Fibroblast of lung (primary cell): Measurements from ENCODE around the gene CIB4. TPM values are rescaled to one million over a fixed set of nuclear protein-coding genes. Genes with fewer than 3 reads are reported as not detected.

ENCODE experiments used
- DNase-seq, 2 donors: peaks; one replicate each; pipeline versions ENCODE4 v3.0.0 to v3.0.0-alpha.2; 2010; ENCODE audit warnings: low read depth in 2 of 2
- H2AFZ ChIP-seq: 2 replicates; pipeline ENCODE4 v1.5.1; 2012; ENCODE audit warnings: low read length, control low read depth, inconsistent platforms
- H3K27ac ChIP-seq: 2 replicates; pipeline ENCODE4 v1.5.1; 2011; ENCODE audit warnings: low read length, control low read depth; ENCODE audit not compliant: insufficient read depth
- H3K27me3 ChIP-seq: 2 replicates; pipeline ENCODE4 v1.5.1; 2011; ENCODE audit warnings: mild to moderate bottlenecking, low read length; ENCODE audit not compliant: control insufficient read depth, insufficient read depth
- H3K36me3 ChIP-seq: 2 replicates; pipeline ENCODE4 v1.5.1; 2011; ENCODE audit warnings: low read length; ENCODE audit not compliant: control insufficient read depth, insufficient read depth
- H3K4me1 ChIP-seq: 2 replicates; pipeline ENCODE4 v1.5.1; 2011; ENCODE audit warnings: low read length; ENCODE audit not compliant: control insufficient read depth, insufficient read depth; ENCODE audit errors: extremely low read depth
- H3K4me2 ChIP-seq: 2 replicates; pipeline ENCODE4 v1.5.1; 2011; ENCODE audit warnings: low read length, control low read depth; ENCODE audit not compliant: insufficient read depth; ENCODE audit errors: extremely low read depth
- H3K4me3 ChIP-seq, 4 experiments: fragments of 200-600 bp in 1 of 4; sonication (generic) in 1 of 4; replicated peaks in 1 of 4; 2 replicates each; pipeline ENCODE4 v1.5.1; 2011 to 2016; ENCODE audit warnings: low read length in 4 of 4, low read depth in 3 of 4, mild to moderate bottlenecking in 3 of 4, control low read depth in 2 of 4, inconsistent platforms in 1 of 4, mixed read lengths in 1 of 4; ENCODE audit not compliant: insufficient read depth in 1 of 4; ENCODE audit errors: control extremely low read depth in 1 of 4
- H3K79me2 ChIP-seq: 2 replicates; pipeline ENCODE4 v1.5.1; 2012; ENCODE audit warnings: mild to moderate bottlenecking, low read length, inconsistent platforms; ENCODE audit not compliant: control insufficient read depth, insufficient read depth
- H3K9ac ChIP-seq: 2 replicates; pipeline ENCODE4 v1.5.1; 2011; ENCODE audit warnings: mild to moderate bottlenecking, low read length, control low read depth; ENCODE audit not compliant: insufficient read depth
- H3K9me3 ChIP-seq: 2 replicates; pipeline ENCODE4 v1.5.1; 2012; ENCODE audit warnings: low read depth, low read length; ENCODE audit not compliant: control insufficient read depth, insufficient read depth
- H4K20me1 ChIP-seq: 2 replicates; pipeline ENCODE4 v1.5.1; 2011; ENCODE audit warnings: low read length; ENCODE audit not compliant: control insufficient read depth, insufficient read depth; ENCODE audit errors: extremely low read depth
- EZH2 ChIP-seq: IDR thresholded peaks from 2 replicates; pipeline ENCODE4 v1.5.1; 2012; ENCODE audit warnings: low read length, control low read depth, mild to moderate bottlenecking; ENCODE audit errors: missing control alignments
- polyA plus RNA-seq, 2 donors: library from polyadenylated mRNA; depleted of rRNA in 1 of 2; stranded (reverse) in 1 of 2; unstranded in 1 of 2; fragments of >200 nt; gene quantifications; 2 replicates each; pipeline ENCODE4 v1.2.1, GENCODE V29; 2011 to 2012; ENCODE audit warnings: missing spikeins in 1 of 2
- total RNA-seq: library from RNA; depleted of rRNA; stranded (reverse); fragments of >200 nt; gene quantifications from 2 replicates; pipeline ENCODE4 v1.2.1, GENCODE V29; 2014
- TF ChIP-seq, protein P1 (sequence below), 2 donors: IDR thresholded peaks in 1 of 2; conservative IDR thresholded peaks in 1 of 2; 1 replicate in 1 of 2; 2 replicates in 1 of 2; pipeline ENCODE4 v1.5.1; 2011 to 2012; ENCODE audit warnings: low read length in 2 of 2, control low read depth in 1 of 2, inconsistent platforms in 1 of 2, low read depth in 1 of 2, mild to moderate bottlenecking in 1 of 2

The CIB4 gene
- total and polyA plus RNA-seq, 2 donors (not counting 1 experiment from before 2014, with no cell fraction given), result not detected

DNA sequence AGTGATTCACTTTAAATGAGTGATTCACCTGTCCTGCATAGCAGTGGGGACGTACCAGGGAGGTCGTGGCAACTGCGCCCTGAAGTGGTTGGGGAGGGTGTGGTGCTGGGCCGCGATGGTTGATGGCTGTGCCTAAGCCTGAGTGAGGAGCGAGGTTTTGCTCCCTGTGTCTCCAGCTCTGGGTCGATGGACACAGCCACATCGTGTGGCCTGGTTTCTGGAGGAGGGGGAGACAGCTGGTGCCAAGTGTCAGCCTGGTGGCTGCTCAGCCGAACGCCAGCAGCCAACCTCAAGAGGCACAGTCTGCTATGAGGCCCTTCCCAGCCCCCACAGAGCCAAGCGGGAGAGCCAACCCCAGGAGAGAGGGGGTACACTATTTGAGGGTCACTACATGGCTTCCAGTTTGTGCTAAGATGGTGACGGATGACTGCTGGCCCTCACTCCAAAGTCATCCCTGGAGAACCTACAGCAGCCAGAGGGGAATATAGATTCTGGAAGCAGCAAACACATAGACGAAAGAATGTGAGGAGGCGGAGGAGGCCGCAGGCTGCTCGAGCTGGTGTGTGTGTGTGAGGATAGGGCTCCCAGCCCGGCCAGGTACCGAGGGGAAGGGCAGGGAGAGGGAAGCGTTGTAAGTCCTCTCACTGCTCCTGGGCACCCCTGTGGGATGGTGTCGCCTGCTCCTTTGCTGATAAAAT lies 104.6 kb downstream of the CIB4 start:
- no peak overlapping the region for H3K9ac ChIP-seq
- DNase-seq, result no peak
- no peaks in the 10 kb centered on the region for H3K36me3 ChIP-seq
- H3K4me1 ChIP-seq, result no peaks in the 10 kb centered on the region
- H3K27ac ChIP-seq, result no peak overlapping the region
- H3K4me2 ChIP-seq, result no peak overlapping the region
- H3K4me3 ChIP-seq, result no peak overlapping the region
- no peak overlapping the region for H2AFZ ChIP-seq
- no peak for TF ChIP-seq EZH2
- TF ChIP-seq, protein P1, sequence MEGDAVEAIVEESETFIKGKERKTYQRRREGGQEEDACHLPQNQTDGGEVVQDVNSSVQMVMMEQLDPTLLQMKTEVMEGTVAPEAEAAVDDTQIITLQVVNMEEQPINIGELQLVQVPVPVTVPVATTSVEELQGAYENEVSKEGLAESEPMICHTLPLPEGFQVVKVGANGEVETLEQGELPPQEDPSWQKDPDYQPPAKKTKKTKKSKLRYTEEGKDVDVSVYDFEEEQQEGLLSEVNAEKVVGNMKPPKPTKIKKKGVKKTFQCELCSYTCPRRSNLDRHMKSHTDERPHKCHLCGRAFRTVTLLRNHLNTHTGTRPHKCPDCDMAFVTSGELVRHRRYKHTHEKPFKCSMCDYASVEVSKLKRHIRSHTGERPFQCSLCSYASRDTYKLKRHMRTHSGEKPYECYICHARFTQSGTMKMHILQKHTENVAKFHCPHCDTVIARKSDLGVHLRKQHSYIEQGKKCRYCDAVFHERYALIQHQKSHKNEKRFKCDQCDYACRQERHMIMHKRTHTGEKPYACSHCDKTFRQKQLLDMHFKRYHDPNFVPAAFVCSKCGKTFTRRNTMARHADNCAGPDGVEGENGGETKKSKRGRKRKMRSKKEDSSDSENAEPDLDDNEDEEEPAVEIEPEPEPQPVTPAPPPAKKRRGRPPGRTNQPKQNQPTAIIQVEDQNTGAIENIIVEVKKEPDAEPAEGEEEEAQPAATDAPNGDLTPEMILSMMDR (conservative IDR thresholded peaks at IDR 0.05 in 1 of 2, IDR thresholded peaks at IDR 0.05 in 1 of 2; ENCODE audit: low read depth in 1 of 2, low read length in 2 of 2), result no peak
- H3K27me3 ChIP-seq, result peaks cover 4% of the 10 kb centered on the region
- H3K79me2 ChIP-seq, result no peaks in the 10 kb centered on the region
- H3K9me3 ChIP-seq, result no peaks in the 10 kb centered on the region
- no peaks in the 10 kb centered on the region for H4K20me1 ChIP-seq

- no peak for DNase-seq
- Histone ChIP-seq H3K36me3 (no peaks in the 10 kb centered on the region), H3K4me2 (no peak overlapping the region), H3K27me3 (peaks cover 11% of the 10 kb centered on the region), H3K79me2 (no peaks in the 10 kb centered on the region), H3K9me3 (no peaks in the 10 kb centered on the region), H2AFZ (no peak overlapping the region), H3K9ac (no peak overlapping the region), H3K4me1 (no peaks in the 10 kb centered on the region), H3K27ac (no peak overlapping the region), H4K20me1 (no peaks in the 10 kb centered on the region), H3K4me3 (no peak overlapping the region)
- no peak for TF ChIP-seq EZH2
- TF ChIP-seq, protein P1 (conservative IDR thresholded peaks at IDR 0.05 in 1 of 2, IDR thresholded peaks at IDR 0.05 in 1 of 2; ENCODE audit: low read depth in 1 of 2, low read length in 2 of 2), result no peak
Observed at GRCh38 chr2:26535663-26536275, 105.4 kb downstream of the CIB4 start.

DNA sequence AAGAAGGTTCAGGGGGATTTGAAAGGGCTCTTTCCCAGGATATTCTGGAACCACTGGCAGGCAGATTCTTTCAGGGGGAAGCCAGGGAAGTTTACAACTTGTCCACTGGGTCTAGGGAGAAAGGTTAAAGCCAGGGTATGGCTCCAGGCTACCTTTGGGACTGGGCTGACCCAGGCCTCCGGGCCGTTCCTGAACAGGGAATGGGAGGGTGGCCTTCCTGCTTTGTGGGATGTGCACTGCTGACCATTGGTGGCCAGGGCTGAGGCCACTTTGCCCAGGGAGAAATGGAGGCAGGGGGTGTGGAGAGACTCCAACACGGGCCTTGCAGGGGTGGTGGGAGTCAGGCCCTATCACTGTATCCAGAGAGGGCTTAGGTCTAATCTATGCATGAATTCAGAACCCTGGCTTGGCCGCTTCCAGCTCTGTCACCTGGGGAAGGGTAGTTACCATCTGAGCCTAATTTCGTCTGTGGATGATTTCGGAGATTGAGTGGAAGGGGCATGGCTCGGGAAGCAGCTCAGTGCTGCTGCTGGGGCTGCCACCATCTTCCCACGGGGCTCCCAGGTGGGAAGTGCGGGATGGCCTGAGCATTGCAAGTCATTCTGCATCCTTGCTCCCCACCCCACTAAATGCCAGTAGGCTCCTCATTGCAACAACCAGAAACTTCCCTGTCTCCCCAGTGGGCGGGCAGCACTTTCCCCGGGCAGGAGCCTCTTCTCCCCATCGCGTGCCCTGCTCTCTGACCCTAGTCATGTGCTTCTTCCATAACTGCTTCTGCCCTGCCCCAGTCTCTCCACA lies 106.1 kb downstream of the CIB4 start:
- H3K4me1 ChIP-seq, result no peaks in the 10 kb centered on the region
- H3K27me3 ChIP-seq, result peaks cover 13% of the 10 kb centered on the region
- H3K27ac ChIP-seq, result no peak overlapping the region
- H4K20me1 ChIP-seq, result no peaks in the 10 kb centered on the region
- no peaks in the 10 kb centered on the region for H3K36me3 ChIP-seq
- H2AFZ ChIP-seq, result no peak overlapping the region
- TF ChIP-seq, protein P1 (conservative IDR thresholded peaks at IDR 0.05 in 1 of 2, IDR thresholded peaks at IDR 0.05 in 1 of 2; ENCODE audit: low read depth in 1 of 2, low read length in 2 of 2), result no peak
- no peak for TF ChIP-seq EZH2
- no peak overlapping the region for H3K4me2 ChIP-seq
- no peak overlapping the region for H3K9ac ChIP-seq
- no peaks in the 10 kb centered on the region for H3K79me2 ChIP-seq
- H3K9me3 ChIP-seq, result no peaks in the 10 kb centered on the region
- H3K4me3 ChIP-seq, result no peak overlapping the region
- DNase-seq, result no peak
